Calu3 (cell line): ENCODE results near the gene NT5M. TPM values are rescaled to one million over a fixed set of nuclear protein-coding genes. Genes with fewer than 3 reads are reported as not detected.

Experiments used
- BruUV-seq: library from RNA; stranded (reverse); fragments of 400-500 nt; replicated peaks from 2 replicates; lab custom pipeline; 2021; lab: Mats Ljungman, UMichigan
- CTCF ChIA-PET: fragments of 300-600 bp; sonication (Branson Sonifier 250); formaldehyde crosslinking; loops from one replicate; lab custom pipeline; 2022; ENCODE audit warnings: antibody characterized with exemption; lab: Charles Lee
- DNase-seq: peaks from one replicate; pipeline ENCODE4 v3.0.0; 2022
- H3K27ac Mint-ChIP-seq: one replicate; pipeline ENCODE4 v1.8.0; 2022; ENCODE audit warnings: mixed read lengths; ENCODE audit not compliant: unreplicated experiment
- H3K27me3 Mint-ChIP-seq: one replicate; pipeline ENCODE4 v1.8.0; 2022; ENCODE audit warnings: mixed read lengths; ENCODE audit not compliant: unreplicated experiment
- H3K36me3 Mint-ChIP-seq: one replicate; pipeline ENCODE4 v1.8.0; 2022; ENCODE audit warnings: mild to moderate bottlenecking, moderate library complexity, mixed read lengths; ENCODE audit not compliant: insufficient read depth, unreplicated experiment
- H3K4me1 Mint-ChIP-seq: one replicate; pipeline ENCODE4 v1.8.0; 2022; ENCODE audit warnings: mild to moderate bottlenecking, low read depth, mixed read lengths; ENCODE audit not compliant: unreplicated experiment
- H3K4me3 Mint-ChIP-seq: one replicate; pipeline ENCODE4 v1.8.0; 2022; ENCODE audit warnings: mild to moderate bottlenecking, low read depth, moderate library complexity, mixed read lengths; ENCODE audit not compliant: unreplicated experiment
- H3K9me3 Mint-ChIP-seq: one replicate; pipeline ENCODE4 v1.8.0; 2022; ENCODE audit warnings: low read depth, mixed read lengths; ENCODE audit not compliant: unreplicated experiment
- CTCF ChIP-seq: fragments of 200-600 bp; IDR thresholded peaks from one replicate; pipeline ENCODE4 v1.8.0; 2022; ENCODE audit warnings: antibody characterized with exemption; ENCODE audit not compliant: unreplicated experiment
- intact Hi-C: fragments of 100-400 bp; cut with micrococcal nuclease; formaldehyde crosslinking; loops from one replicate; pipeline ENCODE4 v1.10.0; 2022; ENCODE audit not compliant: unreplicated experiment
- total RNA-seq: library from RNA; stranded (reverse); gene quantifications from 2 replicates; pipeline ENCODE4 v1.2.3, GENCODE V29; 2022

The NT5M gene
- total RNA-seq, 1 experiment from 2014 or later = 1.0 TPM

- no peaks in the 10 kb centered on the region for H3K4me1 Mint-ChIP-seq
- CTCF ChIA-PET = interaction anchor here (0.7 kb wide), 1 partner anchor 283 kb away, joined by 3 read pairs; no protein-coding TSS in a partner anchor
- intact Hi-C loops = loop anchor here (5.0 kb wide), 1 partner anchor 138 kb away; the partner anchor contains the start of gene RASD1
- TF ChIP-seq CTCF = no peak
- BruUV-seq = no TSS peak
- H3K27ac Mint-ChIP-seq = no peak overlapping the region
- no peak overlapping the region for H3K4me3 Mint-ChIP-seq
- DNase-seq = no peak
- peaks cover 72% of the 10 kb centered on the region for H3K27me3 Mint-ChIP-seq
- no peaks in the 10 kb centered on the region for H3K36me3 Mint-ChIP-seq
- H3K9me3 Mint-ChIP-seq = no peaks in the 10 kb centered on the region
Measured at GRCh38 chr17:17359271-17359670, 56.1 kb downstream of the NT5M start.

GRCh38 chr17:17360087-17360730 lies 57.0 kb downstream of the NT5M start:
- H3K27ac Mint-ChIP-seq = no peak overlapping the region
- H3K4me1 Mint-ChIP-seq = no peaks in the 10 kb centered on the region
- intact Hi-C loops = no loop called here
- BruUV-seq = no TSS peak
- no peak for DNase-seq
- H3K27me3 Mint-ChIP-seq = peaks cover 73% of the 10 kb centered on the region
- TF ChIP-seq CTCF = no peak
- H3K9me3 Mint-ChIP-seq = no peaks in the 10 kb centered on the region
- CTCF ChIA-PET = no interaction called here
- H3K36me3 Mint-ChIP-seq = no peaks in the 10 kb centered on the region
- no peak overlapping the region for H3K4me3 Mint-ChIP-seq

- Mint-ChIP-seq H3K4me3 (no peak overlapping the region), H3K36me3 (no peaks in the 10 kb centered on the region), H3K27ac (no peak overlapping the region), H3K27me3 (peaks cover 82% of the 10 kb centered on the region), H3K4me1 (no peaks in the 10 kb centered on the region), H3K9me3 (no peaks in the 10 kb centered on the region)
- no peak for TF ChIP-seq CTCF
- intact Hi-C loops = no loop called here
- BruUV-seq = no TSS peak
- no peak for DNase-seq
- CTCF ChIA-PET = no interaction called here
Measured at GRCh38 chr17:17361543-17361866, 58.3 kb downstream of the NT5M start.

GRCh38 chr17:17361867-17362539 lies 58.8 kb downstream of the NT5M start:
- Mint-ChIP-seq H3K36me3 (no peaks in the 10 kb centered on the region), H3K27ac (no peak overlapping the region), H3K4me3 (no peak overlapping the region), H3K9me3 (no peaks in the 10 kb centered on the region), H3K27me3 (peaks cover 87% of the 10 kb centered on the region), H3K4me1 (no peaks in the 10 kb centered on the region)
- intact Hi-C loops = no loop called here
- no peak for DNase-seq
- BruUV-seq = no TSS peak
- CTCF ChIA-PET = no interaction called here
- TF ChIP-seq CTCF = no peak
